Activated effector memory CD4-positive, alpha-beta T cell treated with Interleukin-2 at 50 U/mL for 16 hours (primary cell): Measurements from ENCODE around the gene REEP1.
A peak's percentile ranks its signal among the peaks of the same experiment; 100 is the strongest.

Experiments
- DNase-seq: peaks from one replicate; pipeline ENCODE4 v3.0.0-alpha.2; 2020

Gene REEP1, protein sequence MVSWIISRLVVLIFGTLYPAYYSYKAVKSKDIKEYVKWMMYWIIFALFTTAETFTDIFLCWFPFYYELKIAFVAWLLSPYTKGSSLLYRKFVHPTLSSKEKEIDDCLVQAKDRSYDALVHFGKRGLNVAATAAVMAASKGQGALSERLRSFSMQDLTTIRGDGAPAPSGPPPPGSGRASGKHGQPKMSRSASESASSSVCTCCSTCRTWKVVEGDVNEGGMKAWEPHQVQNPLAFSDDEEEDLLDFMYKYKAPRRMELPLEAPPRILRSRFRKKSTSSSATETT

DNA sequence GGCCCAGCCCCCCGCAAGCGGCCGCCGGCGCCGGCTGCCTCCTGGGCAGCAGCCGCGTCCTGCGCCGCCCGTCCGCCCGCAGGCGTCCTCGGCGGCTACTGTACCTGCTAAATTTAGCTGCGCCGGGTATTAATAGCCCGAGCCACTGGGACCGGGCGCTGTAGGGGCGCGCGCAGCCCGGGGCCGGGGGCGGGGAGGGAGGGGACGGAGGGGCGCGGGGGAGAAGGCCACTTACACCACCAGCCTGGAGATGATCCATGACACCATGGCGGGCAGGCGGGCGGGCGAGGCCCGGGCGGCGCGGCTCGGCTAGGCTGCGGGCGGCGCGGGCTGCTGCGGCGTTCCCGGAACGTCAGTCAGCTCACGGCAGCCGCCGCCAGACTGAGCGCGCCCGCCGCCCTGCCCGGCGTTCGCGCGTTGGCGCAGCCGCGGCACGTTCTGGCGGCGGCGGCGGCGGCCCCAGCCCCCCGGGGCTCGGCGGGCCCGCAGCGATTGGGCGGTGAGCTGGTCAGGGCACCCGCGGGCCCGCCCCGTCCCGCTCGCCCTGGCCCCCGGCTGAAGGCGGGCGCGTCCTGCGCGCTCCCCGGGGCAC is at the start of gene REEP1:
REEP1 (minus strand) TSS at position 383 of the 592 bp plus-strand sequence; CDS start at position 267, 116 bp downstream.
- no peak for DNase-seq

DNA sequence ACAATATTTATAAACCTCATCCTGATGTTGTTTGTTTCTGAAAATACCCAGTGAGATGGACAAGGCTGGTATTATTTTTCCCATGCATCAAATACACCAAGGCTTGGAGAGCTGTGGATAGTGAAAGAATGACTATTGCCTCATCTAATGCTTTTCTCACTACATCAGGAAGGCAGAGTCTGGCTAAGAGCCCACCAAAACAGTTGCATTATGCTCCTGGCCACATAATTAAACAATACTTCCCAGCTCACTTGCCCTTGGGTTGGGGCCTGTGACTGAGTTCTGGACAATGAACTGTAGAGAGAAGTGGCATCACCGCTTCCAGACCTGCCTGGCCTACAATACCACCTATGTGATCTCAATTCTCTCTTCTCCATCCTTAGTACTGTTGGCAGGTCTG is 46.4 kb upstream of the REEP1 start:
- DNase-seq: no peak

DNA sequence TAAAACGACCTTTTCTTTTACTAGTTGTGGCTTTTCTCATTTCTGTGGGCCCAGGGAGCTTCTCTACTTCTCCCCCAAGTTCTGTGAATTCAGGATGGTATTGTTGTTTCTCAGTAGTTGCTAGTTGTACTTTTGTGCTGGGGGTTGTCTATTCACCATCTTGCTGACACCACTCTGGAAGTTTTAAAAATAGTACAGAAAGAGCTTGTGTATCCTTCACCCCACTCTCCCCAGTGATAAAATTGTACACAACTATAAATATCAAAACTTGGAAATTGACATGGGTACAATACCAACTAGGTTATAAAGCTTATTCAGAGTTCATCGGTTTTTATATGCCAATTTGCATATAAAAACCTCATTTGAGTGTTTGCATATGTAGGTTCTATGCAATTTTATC is 45.3 kb upstream of the REEP1 start:
- no peak for DNase-seq

DNA sequence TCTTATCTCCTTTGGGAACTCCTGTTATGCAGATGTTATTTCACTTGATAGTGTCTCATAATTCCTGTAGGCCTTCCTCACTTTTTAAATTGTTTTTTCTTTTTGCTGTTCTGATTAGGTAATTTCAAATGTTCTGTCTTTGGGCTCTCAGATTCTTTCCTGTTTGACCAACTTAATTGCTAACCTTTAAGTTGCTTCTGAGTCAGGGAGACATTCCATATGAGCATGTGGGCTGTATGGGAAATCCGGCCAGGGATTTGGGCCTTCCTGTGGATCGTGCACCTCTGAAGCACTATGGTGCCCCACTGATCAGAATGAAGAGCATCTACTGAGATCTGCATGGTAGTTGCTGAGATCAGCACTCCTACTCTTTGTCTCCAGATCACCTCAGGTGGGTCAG is 44.7 kb upstream of the REEP1 start:
- no peak for DNase-seq

DNA sequence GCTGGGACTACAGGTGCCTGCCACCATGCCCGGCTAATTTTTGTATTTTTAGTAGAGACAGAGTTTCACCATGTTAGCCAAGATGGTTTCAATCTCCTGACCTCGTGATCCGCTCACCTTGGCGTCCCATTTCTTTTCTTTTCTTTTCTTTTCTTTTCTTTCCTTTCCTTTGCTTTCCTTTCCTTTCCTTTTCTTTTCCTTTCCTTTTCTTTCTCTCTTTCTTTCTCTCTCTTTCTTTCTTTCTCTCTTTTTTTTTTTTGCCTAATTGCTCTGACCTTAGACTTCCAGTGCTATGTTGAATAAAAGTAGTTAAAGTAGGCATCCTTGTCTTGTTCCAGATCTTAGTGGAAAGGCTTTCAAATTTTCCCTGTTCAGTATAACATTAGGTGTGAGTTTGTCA is 41.0 kb upstream of the REEP1 start:
- DNase-seq: no peak

DNA sequence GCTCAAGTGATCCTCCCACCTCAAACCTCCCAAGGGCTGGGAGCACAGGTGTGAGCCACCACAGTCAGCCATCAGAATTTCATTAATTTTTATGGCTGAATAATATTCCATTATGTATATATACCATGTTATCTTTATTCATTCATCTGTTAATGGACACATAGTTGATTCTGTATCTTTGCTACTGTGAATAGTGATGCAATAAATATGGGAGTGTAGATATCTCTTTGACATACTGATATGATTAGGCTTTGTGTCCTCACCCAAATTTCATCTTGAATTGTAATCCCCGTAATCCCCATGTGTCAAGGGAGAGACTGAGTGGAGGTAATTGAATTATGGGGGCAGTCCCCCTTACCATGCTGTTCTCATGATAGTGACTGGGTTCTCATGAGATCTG is 38.2 kb upstream of the REEP1 start:
- no peak for DNase-seq

DNA sequence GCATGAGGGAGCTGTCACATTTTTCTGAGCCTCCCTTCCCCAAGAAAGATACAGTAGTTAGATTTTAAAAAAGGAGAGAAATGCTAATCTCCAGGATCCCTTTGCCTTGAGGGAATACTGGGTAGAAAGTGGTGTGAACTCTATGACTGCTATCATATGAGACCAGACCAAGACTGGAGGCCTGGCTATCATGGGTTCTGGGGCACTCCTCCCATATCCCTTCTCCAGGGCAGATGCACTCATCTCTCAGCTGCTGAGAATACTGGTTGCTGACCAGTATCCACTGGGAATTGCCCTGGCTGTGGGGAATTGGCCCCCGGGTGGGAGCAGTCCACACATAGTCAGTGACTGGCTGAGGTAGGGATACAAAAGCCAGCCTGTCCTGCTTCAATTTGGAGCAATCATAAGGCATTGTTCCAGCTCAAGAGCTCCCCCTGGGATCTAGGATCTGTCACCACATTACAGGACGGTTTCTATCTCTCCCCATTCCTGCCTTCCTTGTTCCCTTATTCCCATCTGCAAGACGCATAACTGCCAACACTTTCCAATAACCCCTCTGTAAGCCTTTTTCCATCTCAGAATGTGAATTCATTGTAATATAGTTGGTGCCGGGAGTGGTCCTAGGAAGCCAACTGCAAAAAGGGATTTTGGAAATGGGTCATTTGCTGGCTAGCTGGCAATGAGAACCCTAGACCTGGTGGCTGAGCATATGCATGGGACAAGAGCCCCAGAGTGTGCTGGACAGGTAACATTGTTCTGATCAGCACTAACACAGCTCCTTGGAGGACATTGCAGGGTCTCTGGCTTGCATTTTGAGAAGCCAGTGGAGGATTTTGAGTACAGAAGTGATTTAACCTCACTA is 35.4 kb upstream of the REEP1 start:
- DNase-seq: no peak

DNA sequence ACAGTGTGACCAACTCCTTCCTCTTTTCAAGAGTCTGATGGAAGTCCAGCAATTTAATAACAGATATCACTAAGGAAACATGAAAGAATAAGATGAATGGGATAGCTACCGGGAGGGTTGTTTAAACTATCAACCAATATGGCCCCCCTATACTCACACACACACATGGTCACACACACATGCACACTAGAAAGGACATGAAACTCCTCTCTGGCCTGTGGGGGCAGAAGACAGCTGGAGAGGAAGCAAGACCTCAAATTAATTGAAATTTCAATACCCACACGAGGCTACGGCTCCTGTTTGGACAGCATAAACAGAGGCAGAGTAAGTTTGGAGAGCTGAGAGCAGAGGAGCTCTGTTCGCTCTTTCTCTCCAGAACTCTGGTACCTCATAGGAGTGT is 34.7 kb upstream of the REEP1 start:
- DNase-seq: no peak

DNA sequence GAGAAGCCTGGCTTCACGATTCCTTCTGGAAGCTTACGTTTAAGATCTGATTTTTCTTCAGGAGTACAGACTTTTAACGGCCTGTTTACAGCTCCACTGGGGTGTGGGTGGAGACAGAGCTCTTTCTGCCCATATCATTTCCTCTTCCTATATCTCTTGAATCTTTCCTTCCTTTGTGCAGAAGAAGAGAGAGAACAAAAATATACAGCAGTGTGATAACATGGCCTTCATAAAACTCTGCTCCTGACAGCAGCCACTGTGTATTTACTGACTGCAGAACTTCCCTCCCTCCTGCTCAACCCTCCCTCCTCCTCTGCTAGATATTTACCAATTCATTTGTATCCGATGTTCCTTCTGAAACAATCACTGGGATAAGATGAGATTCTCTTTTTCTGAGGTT is 34.1 kb upstream of the REEP1 start:
- no peak for DNase-seq

DNA sequence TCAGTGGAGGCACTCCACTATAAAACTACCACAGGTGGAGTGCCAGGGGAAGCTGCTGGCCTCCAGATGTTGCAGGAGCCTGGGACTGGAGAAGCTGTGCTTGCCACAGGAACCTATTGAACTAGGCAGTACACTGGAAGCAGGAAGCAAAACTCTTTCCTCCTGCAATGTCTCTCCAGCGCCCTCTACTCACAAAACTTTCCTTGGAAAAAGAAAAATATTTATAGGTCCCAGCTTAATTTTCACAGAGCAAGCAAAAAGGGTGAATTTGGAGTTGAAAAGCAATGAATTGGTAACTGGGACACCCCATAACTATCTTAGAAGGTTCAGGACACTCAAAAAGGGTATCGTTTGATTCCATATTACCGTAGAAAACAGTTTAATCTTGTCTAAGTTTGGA is 33.2 kb upstream of the REEP1 start:
- no peak for DNase-seq

DNA sequence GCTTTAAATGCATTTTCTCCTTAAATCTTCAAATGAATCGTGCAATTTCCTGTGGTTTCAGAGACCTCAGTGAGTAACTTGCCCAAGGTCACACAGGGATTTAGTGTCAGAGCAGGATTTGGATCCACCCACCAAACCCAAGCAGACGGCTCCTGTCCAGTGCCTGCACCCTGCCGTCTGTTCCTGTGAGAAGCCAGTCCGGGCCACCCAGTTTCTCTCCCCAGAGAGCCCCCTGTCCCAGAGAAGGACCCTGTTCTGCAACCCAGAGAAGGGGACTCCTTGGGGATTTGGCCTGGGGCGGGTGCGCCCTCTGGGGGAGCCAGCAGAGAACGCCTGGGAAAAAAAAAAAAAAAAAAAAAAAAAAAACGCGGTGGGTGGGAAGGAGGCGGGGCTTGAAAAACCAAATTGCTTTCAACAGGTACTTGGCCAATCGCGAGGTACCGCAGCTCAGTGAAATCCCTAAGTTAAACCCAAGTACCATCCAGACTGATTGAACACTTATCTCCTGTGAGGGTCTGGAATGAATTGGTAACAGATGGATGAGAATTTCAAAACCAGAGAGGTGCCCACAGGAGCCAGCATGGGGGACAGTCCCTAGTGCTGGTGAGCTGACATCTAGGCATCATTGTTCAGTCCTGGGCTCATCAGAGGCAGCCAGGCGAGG is 30.9 kb upstream of the REEP1 start:
- peak; percentile 23 for DNase-seq

DNA sequence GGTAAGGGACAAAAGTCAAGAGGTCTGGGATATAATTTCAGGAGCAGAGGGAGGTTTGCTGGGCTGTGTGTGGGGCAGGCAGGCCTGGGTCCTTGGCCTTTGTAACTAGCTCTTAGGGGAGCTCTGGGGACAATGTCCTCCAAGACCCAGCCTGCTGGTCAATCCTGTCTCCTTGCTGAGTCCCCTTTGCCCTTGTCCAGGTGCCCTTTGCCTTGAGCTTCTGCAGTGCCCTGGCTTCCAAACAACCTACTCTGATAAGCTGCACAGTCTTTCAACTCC is 30.0 kb upstream of the REEP1 start:
- DNase-seq: no peak

DNA sequence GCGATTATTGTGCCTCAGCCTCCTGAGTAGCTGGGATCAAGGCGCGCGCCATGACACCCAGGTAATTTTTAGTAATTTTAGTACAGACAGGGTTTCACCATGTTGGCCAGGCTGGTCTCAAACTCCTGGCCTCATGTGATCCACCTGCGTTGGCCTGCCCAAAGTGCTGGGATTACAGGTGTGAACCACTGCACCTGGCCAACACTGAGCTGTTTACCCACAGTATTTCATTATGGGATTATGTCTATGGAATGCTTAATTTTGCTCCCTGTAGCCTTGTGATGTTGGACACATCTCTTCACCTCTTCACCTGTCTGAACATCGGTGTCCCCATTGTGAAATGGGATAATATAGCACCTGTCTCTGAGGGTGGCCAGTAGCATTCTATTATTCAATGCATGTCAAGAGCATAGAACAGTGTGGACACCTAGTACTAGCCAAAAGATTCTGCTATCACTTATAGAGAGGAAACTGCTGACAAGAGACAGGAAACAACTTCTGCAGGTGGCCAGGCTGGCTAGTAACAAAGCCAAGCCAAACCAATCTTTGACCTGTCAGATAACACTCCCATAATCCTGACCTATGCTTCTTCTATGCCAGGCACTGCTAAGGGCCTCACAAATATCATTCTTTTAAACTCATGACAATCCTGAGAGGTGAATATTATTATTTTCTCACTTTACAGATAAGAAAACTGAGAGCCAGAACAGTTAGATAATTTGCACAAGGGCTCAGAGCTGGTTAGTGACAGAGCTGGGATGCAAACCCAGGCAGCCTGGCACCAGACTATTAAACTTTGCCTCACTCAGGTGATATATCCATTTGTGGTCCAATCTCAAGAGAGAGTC is 29.4 kb upstream of the REEP1 start:
- no peak for DNase-seq

DNA sequence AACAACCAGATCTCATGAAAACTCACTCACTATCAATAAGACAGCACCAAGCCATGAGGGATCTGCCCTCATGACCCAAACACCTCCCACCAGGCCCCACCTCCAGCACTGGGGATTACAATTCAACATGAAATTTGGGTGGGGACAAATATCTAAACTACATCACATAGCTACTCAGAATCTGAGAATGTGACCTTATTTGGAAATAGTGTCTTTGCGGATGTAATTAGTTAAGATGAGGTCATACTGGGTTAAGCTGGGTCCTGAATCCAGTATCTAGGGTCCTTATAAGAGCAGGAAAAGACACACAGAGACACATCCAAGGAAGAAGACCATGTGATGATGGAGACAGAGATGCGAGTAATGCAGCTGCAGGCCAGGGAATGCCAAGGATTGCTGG is 27.5 kb upstream of the REEP1 start:
- no peak for DNase-seq

DNA sequence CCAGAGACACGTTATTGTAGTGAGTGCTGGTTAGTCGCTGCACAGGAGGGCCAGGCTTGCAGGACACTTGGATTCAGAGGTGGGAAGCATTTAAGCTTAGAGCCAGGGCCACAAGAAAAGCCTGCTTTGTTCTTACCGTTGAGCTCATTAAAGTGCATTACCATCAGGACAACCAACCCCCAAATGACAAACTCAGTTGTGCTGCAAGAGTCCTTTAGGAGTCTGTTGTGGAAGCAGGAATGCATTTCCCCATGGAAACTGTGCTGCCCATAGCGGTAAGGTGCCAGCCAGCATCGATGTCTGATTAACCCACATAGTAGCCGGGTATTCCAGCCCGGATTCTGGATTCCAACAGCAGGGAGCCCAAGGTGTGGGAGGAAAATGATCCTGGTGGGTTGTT is 23.4 kb upstream of the REEP1 start:
- no peak for DNase-seq

DNA sequence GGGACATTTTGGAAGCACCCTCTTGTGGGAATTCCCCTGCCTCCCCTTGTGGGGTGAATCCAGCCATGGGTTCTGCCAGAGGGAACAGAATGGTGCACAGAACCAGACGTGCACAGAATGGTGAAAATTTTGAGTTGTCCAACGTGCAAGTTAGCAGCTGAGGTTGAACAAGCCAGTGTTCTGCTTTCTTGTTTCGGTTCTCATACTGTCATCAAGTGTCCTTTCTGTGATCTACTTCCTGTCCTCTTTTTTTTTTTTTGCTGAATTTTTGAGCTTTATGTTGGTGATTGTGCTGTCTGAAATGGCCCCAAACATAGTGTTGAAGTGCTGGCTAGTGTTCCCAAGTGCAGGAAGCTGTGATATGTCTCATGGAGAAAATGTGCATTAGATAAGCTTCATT is 21.5 kb upstream of the REEP1 start:
- DNase-seq: no peak

DNA sequence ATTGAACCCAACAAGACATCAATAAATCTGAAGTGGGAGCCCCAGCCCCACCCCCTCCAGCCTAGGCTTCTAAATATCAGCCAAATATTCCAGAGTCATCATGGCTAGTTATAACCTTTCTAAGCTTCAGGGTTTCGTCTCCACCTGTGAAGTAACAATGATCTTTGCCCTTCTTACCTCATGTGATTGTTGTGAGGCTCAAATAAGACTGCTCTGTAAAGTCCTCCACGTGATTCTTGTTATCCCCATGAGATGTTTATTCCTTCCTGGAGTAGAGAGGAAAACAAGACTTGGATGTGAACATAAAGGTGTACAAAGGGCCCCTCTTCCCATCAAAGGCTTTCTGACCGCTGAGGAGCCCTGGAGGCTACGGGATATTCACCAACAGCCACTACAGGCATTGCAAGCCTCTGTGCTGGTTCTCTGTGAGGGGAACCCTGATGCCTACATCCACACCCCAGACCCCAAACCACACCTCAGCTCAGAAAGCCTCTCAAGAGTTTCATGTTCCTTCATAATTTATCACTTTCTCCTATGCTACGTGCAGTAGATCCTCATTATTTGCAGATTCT is 20.1 kb upstream of the REEP1 start:
- no peak for DNase-seq

DNA sequence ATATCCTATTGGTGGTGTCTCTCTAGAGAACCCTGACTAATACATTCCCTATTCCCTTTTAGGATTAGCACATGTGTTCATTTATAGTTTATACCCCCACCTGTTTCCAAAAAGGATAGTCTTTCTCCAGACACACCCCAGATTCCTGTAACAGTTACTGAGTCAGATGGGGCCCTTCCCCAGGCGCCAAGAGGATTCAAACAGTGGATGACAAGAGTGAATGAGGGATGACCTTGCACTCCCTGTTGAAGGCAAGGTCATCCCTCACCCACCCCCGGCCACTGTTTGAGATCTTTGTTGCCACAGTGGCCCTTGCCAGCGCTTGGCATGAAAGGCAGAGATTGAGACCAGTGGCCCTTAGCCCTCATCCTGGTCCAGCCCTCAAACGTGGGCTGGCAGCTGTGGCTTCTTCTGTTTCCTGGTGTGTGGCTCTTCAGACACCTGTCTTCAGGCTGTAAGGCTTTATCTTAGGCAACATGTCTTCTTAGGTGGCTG is 15.3 kb upstream of the REEP1 start:
- no peak for DNase-seq

DNA sequence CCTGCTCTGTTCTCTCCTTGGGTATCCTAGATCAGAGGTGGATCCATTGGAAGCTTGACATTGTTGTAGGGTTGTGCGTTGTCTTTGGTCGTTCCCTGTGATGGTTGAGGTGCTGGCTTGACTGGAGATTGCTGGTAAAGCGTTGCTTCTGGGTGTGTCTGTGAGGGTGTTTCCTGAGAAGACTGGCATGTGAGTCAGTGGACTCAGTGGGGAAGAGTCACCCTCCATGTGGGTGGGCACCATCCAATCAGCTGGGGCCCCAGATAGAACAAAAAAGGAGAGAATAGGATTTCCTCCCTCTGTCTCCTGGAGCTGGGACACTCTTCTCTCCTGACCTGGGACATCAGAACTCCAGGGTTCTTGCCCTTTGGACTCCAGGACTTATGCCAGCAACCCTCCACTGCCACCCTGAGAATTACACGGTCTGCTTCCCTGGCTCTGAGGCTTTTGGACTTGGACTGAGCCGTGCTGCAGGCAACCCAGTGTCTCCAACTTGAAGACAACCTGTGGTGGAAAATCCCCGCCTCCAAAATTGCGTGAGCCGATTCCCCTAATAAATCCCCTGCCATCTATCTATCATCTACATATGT is 14.8 kb upstream of the REEP1 start:
- no peak for DNase-seq

DNA sequence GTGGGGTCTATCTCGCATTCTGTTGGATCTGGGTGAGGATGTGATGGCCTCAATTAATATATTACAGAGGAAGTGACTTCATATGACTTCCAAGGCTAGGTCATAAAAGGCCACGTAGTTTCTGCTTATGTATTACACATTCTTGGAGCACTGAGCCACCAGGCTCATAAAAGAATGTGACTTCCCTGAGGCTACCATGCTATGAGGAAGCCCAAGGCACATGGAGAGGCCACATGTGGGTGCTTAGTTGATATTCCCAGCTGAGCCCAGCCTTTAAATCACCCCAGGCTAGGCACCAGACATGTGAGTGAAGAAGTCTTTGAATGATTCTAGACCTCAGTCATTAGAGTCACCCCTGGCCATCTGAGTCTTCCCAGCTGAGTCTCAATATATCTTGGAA is 13.3 kb upstream of the REEP1 start:
- DNase-seq: no peak

DNA sequence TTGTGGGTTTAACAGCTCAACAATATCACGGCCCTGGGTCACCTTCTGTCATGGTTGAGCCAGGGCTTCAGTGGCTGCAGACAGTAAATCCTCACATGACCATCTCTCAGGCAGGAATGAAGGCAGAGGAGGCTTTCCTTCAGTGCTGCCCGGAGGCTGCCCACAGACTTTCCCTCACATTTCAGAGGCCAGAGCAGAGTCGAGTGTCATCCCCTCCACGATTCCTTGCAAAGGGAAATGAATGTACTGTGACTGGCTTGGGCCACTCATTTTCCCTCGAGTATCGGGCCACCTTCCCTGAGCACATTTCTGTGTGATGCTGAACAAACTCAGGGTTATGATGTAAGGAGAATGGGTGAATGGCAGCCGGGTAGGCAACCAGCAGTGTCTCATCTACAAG is 10.0 kb upstream of the REEP1 start:
- DNase-seq: no peak
